ENCODE measurements around the gene KCTD14.
"Not testable (repeated sequence)": the region's sequence is repeated elsewhere in the genome, so short reads cannot be mapped to it uniquely, and the experiment has no call there.

The KCTD14 gene

DNA sequence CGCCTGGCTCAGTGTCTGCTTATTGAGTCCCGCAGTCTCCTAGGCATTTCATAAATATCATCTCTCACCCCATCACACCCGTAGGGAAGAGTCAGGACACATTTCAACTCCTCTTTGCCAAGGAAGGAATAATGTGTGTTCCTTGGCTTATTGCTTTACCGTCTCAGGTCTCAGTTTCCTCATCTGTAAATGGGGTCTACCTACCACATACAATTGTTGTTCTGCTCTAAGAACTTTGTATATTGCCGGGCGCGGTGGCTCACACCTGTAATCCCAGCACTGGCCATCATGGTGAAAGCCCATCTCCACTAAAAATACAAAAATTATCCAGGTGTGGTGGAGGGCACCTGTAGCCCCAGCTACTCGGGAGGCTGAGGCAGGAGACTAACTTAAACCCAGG lies 37.5 kb upstream of the KCTD14 start:
- no peak for DNase-seq (ENCODE audit: low spot score)
- in situ Hi-C loops (cut with MboI; ENCODE audit: low pct_unique_long_range_greater_than_20kb, low sequenced_read_pairs, unreplicated experiment): no loop called here
- TF ChIP-seq, protein P1, sequence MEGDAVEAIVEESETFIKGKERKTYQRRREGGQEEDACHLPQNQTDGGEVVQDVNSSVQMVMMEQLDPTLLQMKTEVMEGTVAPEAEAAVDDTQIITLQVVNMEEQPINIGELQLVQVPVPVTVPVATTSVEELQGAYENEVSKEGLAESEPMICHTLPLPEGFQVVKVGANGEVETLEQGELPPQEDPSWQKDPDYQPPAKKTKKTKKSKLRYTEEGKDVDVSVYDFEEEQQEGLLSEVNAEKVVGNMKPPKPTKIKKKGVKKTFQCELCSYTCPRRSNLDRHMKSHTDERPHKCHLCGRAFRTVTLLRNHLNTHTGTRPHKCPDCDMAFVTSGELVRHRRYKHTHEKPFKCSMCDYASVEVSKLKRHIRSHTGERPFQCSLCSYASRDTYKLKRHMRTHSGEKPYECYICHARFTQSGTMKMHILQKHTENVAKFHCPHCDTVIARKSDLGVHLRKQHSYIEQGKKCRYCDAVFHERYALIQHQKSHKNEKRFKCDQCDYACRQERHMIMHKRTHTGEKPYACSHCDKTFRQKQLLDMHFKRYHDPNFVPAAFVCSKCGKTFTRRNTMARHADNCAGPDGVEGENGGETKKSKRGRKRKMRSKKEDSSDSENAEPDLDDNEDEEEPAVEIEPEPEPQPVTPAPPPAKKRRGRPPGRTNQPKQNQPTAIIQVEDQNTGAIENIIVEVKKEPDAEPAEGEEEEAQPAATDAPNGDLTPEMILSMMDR (IDR thresholded peaks at IDR 0.05; ENCODE audit: extremely low read depth, insufficient read depth, missing control alignments): no peak

- in situ Hi-C loops (cut with MboI; ENCODE audit: low pct_unique_long_range_greater_than_20kb, low sequenced_read_pairs, unreplicated experiment); DNase-seq (ENCODE audit: low spot score): not testable (repeated sequence)
Measured at GRCh38 chr11:78059749-78060328, 36.8 kb upstream of the KCTD14 start.

DNA sequence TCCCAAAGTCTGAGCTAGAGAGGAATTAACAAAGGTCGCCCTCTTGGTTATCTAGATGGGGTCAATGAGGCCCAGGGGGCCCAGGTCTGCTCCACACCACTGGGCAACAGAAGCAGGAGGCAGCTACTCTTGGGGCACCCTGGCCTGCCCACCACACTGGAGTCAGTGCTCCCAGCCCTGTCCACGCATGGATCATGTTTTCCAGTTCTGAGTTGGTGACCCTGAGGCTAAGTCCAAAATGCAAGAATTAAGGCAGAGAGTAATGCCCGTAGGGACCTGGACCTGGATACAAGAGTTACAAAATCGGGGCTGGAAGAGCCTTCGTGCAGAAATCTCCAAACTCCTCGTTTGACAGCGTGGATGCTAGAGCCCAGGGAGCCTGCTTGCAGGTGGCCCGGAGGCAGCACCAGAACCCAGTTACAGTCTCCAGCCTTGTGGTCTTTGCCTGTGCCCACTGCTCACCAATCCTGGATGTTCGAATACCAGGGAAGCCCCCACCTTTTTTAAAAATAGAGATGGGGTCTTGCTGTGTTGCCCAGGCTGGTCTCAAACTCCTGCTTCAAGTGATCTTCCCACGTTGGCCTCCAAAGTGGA lies 34.5 kb upstream of the KCTD14 start:
- in situ Hi-C loops (cut with MboI; ENCODE audit: low pct_unique_long_range_greater_than_20kb, low sequenced_read_pairs, unreplicated experiment): no loop called here
- no peak for DNase-seq (ENCODE audit: low spot score)
- TF ChIP-seq, protein P1 (IDR thresholded peaks at IDR 0.05; ENCODE audit: extremely low read depth, insufficient read depth, missing control alignments): no peak

- TF ChIP-seq, protein P1 (IDR thresholded peaks at IDR 0.05; ENCODE audit: extremely low read depth, insufficient read depth, missing control alignments): no peak
- in situ Hi-C loops (cut with MboI; ENCODE audit: low pct_unique_long_range_greater_than_20kb, low sequenced_read_pairs, unreplicated experiment): no loop called here
Measured at GRCh38 chr11:78056093-78056492, 33.0 kb upstream of the KCTD14 start.

DNA sequence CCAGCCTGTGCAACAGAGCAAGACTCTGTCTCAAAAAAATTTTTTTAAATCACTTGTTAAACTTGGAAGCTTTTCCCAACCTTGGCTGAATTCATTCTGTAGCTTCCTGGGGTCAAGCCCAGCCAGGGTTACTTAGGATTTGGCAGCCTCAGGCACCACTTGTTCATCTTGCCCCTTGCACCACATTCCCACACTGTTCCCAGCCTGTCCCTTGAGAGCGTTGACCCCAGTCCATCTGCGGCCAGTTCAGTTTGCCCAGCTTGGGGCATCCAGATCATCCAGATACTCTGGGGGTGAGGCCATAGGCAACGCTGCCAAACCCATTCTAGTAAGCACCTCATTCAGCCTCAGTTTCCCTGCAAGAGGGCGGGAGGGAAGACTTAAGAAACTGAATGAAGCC lies 31.9 kb upstream of the KCTD14 start:
- in situ Hi-C loops (cut with MboI; ENCODE audit: low pct_unique_long_range_greater_than_20kb, low sequenced_read_pairs, unreplicated experiment): no loop called here
- no peak for DNase-seq (ENCODE audit: low spot score)
- TF ChIP-seq, protein P1 (IDR thresholded peaks at IDR 0.05; ENCODE audit: extremely low read depth, insufficient read depth, missing control alignments): no peak

More at GRCh38 chr11:78056093-78056492, 33.0 kb upstream of the KCTD14 start:
- no peak for DNase-seq (ENCODE audit: low spot score)

DNA sequence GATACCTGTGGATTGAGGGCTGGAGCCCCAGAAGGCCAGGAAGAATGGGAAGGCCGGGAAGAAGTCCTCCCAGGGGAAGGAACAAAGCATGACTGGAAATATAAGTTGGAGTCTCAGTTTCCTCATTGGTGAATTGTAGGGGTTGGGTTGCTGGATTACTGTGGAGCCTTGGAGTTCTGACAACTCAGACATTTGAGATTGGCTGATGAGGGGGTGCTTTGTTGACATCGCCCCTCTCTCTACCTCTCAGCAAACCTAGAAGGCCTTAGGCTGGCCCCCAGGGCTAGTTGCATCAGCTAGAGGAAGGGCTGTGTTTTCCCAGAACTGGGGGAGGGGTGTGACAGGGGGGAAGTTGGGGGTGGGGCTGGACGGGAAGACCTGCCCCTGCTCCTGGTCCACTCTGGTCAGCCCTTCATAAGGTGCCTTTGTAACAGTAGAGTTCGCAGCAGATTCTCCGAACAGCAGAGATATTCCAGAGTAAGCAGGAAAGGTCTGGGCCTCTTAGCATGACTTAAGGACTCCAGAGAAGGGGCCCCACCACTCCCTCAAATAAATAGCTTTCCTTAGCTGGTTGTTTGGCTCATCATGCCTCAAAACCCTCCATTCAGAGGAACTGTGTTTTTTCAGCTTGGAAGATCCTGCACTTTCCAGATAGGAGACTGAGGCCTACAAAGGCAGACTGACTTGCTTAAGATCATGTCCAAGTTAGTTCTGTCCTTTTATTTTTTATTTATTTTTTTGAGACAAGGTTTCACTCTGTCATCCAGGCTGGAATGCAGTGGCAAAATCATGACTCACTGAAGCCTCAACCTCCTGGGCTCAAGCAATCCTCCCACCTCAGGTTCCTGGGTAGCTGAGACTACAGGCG lies 28.1 kb upstream of the KCTD14 start:
- DNase-seq (ENCODE audit: low spot score): no peak
- in situ Hi-C loops (cut with MboI; ENCODE audit: low pct_unique_long_range_greater_than_20kb, low sequenced_read_pairs, unreplicated experiment): no loop called here
- TF ChIP-seq, protein P1 (IDR thresholded peaks at IDR 0.05; ENCODE audit: extremely low read depth, insufficient read depth, missing control alignments): no peak

- no peak for DNase-seq (ENCODE audit: low spot score)
- in situ Hi-C loops (cut with MboI; ENCODE audit: low pct_unique_long_range_greater_than_20kb, low sequenced_read_pairs, unreplicated experiment): no loop called here
- TF ChIP-seq, protein P1 (IDR thresholded peaks at IDR 0.05; ENCODE audit: extremely low read depth, insufficient read depth, missing control alignments): no peak
Measured at GRCh38 chr11:78049348-78049747, 26.3 kb upstream of the KCTD14 start.
